GM11168 (cell line): Measurements from ENCODE around the gene SH3BP5L.

Experiments used
- in situ Hi-C: fragments of 300-500 bp; cut with MboI; formaldehyde crosslinking; loops from one replicate; pipeline ENCODE4 v1.12.0; 2022; ENCODE audit warnings: low sequenced_read_pairs; ENCODE audit not compliant: unreplicated experiment

SH3BP5L gene

DNA sequence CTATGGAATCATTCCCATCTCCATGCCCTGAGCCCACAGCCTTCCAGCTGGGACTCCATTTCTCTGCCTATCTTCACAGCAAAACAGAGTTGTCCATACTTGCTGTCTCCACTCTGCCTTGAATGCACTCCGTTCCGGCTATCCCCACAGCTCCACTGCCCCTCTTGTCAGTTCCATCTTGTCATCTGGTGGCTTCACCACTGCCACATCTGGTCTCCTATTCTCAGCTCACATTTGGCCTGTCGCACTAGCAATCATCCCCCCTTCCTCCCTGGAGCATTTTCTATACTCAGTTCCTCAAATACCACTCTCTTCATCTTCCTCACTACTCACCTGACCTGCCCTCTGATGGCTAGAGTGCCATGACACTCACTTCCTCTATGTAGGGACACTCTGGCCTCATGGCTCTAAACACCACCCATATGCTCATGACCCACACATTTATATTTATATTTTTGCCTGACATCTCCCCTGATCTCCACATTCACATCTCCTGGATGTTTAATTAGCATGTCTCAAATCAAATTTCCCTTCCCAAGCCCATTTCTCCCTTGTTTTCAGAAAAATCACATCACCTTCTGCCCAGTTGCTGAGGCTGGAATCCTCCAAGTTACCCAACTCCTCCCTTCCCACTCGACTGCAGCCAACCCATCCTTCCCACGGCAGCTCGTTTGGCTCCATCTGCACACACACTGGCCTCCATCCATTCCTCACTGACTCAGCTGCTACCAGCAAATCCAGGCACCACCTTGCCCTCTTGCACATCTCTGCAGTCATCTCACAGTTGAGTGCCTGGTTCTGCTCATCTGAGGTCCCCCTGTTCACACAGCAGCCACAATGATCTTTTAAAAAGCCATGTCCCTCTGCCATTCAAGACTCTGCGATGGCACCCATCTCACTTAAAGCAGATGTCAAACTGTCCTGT, 27.0 kb upstream of the SH3BP5L start:
- in situ Hi-C loops: no loop called here

DNA sequence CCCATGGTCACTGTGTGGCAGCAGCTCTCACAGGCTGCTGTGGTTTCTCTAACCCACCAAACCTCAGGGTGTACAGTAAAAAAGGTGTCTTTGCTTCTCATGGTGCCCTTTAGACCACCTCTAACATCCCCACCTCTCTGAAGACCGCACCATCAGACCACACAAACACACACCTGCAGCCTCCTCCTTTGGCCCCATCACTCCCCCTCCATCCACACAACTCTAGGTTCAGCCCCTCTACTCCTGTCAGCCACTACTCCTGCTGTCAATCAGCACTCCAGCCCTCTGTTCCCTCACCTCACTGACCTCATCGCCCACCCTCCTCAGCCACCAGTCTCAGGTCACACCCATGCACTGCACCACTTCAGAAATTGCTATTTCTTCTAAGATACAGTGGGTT, 25.7 kb upstream of the SH3BP5L start:
- in situ Hi-C loops: no loop called here

DNA sequence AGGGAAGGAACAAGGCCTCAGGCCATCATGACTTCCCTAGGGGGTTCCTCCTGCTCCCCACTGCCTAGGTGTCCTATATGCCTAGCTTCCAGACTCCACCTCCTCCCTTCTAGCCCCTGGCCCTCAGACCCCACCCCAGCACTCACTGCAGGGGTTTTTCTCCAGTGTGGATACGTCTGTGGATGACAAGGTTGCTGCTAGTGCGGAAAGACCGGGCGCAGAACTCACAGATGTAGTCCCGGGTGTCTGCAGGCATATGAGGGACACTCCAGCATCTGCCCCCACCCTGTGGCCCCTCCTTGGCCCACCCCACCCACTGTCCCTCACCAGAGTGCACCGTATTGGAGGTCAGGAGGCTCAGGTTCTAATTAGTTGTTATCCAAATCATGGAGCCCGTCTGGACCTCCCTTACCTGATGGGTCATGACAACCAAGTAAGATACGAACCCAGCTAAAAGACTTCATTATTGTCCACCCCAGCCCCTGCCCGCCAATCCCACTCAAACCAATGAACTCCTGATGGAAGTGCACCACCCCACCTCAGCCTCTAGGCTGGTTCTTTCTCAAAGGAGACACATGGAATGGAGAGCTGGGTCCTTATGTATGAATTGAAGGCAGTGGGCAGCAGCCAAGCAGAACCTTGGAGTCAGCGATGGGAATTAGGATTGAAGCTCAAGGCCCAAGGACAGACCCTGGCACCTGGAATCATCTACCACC, 25.0 kb upstream of the SH3BP5L start:
- in situ Hi-C loops: no loop called here

DNA sequence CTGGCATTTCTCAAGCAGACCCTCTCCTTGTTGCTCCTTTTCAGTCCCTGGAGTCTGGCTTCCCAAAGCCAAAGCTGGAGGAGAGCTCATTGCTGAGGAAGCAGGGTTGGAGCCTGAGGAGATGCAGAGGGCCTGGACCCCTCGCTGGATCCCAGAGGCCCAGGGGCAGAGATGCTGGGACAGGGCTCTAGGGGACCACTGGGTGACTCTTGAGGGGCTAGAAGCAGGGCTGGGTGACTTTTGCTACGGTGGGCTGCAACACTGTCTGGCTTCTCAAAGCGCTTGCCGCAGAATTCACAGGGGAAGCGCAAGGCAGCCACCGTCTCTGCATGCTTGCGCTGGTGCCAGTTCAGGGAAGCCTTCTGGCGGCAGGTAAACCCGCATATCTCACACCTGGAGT, 24.4 kb upstream of the SH3BP5L start:
- in situ Hi-C loops: no loop called here

DNA sequence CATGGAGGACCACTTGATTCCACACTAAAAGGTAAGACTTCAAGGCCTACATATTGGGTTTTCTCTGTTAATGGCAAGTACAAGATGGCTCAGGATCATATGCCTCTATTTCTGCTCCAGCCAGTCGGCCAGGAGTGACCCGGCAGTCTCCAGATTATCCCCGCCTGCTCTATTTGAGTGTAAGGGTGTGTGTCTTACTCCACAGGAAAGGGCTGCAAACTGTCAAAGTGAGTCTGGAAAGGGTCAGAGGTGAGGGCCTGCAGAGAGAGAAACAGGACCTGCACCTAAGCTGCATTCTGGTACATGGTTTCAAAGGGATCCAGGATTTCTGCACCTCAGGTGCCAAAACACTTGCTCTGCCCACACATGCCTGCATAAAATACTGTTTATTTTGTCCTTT, 23.9 kb upstream of the SH3BP5L start:
- in situ Hi-C loops: no loop called here

DNA sequence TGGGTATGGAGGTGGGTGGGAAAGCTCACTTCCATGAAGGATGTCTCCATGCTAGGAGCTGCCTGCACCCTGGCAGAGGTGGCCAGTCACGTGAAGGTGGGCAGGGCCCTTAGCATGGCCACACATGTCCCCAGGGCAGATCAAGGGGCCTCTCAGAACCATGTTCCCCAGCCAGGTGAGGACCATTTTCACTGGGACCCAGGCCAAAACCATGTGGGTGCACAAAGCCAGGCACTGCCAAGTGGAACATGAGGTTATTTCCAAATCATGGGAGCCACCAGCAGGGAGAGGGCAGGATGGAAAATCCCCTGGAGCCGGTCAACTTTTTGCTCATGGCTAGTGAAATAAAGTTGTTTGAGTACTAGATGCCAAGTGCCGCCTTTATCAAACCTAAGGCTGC, 23.4 kb upstream of the SH3BP5L start:
- in situ Hi-C loops: no loop called here

DNA sequence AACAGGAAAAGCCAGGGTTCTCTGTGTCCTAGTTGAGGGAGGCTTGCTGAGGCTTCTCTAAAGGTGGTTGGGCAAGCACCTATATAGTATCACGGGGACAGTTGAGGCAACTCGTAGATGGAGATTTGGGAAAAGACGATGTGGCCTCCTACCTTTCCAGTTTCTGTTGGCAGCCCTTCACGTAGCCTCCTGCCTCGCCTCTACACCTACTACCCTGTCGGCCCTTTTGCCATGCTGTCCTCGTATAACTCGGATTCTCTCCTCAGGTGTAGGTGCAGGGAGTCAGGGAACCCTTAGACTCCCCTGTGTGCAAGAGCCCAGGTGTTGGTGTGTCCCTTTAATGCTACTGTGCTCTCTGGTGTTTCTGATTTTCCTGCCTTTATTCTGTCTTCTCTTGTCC, 22.9 kb upstream of the SH3BP5L start:
- in situ Hi-C loops: no loop called here

DNA sequence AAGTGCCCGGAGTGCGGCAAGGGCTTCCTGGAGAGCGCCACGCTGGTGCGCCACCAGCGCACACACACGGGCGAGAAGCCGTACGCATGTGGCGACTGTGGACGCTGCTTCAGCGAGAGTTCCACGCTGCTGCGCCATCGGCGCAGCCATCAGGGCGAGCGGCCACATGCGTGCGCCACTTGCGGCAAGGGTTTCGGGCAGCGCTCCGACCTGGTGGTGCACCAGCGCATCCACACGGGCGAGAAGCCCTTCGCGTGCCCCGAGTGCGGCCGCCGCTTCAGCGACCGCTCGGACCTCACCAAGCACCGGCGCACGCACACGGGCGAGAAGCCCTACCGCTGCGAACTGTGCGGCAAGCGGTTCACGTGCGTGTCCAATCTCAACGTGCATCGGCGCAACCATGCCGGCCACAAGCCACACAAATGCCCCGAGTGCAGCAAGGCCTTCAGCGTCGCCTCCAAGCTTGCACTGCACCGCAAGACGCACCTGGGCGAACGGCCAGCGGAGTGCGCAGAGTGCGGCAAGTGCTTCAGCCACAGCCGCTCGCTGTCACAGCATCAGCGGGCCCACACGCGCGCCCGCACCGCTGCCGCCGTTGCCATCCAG, 22.3 kb upstream of the SH3BP5L start:
- in situ Hi-C loops: no loop called here

DNA sequence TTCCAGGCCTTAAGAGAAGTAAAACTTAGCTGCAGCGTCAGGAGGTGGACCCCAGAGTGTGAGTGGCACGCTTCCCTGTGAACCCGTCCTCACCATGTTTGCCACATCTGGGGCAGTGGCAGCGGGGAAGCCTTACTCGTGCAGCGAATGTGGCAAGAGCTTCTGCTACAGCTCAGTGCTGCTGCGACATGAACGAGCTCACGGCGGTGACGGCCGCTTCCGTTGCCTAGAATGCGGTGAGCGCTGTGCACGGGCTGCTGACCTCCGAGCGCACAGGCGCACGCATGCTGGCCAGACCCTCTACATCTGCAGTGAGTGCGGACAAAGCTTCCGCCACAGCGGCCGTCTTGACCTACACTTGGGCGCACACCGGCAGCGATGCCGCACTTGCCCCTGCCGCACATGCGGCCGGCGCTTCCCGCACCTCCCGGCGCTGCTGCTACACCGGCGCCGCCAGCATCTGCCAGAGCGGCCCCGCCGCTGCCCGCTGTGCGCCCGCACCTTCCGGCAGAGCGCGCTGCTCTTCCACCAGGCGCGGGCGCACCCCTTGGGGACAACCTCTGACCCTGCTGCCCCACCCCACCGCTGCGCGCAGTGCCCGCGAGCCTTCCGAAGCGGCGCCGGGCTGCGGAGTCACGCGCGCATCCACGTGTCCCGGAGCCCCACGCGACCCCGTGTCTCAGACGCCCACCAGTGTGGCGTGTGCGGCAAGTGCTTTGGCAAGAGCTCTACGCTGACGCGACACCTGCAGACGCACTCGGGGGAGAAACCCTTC, 21.7 kb upstream of the SH3BP5L start:
- in situ Hi-C loops: no loop called here

DNA sequence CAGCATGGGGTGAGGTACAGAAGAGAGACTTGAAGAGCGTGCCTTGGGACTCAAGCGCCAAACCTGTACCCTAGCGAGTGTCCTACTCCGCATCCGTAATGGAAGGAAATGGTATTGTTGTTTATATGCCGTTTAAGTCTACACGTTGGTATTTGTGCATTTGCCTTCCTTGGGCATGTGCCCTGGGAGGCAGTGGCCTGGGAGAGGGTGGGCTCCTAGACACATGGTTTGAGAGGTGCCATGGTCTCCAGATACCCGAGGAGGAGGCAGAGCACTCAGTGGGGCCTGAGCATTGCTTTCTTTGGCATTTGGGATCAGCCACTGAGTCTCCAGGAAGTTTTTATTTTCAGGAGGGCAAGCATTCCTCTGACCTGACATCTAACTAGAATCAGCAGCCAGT, 18.8 kb upstream of the SH3BP5L start:
- in situ Hi-C loops: no loop called here

DNA sequence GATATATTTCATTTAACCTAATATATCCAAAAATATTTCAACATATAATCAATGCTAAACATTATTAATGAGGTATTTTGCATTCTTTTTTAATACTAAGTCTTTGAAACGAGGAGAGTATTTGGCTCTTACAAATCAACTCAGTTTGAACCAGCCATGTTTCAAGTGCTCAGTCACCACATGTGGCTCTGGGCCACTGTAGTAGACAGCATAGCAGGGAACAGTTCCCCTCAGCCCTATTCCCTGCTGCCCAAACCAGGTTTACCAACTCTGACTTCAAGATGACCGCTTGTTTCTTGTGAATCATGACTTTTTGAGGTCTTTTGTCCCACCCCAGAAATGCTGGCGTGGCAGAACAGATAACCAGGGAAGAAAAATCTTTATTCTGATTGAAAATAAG, 18.0 kb upstream of the SH3BP5L start:
- in situ Hi-C loops: no loop called here

DNA sequence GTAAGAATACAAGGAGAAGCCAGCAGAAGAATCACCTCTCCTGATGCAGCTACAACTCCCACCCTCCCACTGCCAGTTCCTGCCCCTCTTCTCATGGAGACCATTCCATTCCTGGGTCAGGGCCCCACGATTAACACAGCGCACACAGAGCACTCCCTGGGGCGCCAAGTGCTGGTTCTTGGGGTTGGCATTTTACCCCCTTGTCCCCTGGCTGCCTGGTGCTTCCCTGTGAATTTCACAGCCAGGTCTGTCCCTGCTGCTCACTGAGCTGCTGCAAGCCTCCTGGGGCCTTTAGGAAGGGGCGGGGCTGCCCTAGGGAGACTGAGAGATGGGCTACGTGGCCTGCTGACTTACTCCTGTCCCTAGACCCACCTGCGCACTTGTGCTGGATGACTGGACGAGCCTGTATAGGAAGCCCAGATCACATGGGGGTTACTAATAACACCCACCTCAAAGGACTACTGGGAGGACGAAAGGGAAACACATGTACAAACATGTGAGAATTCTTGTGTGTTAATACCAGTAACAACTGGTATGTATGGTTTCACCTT, 17.1 kb upstream of the SH3BP5L start:
- in situ Hi-C loops: no loop called here

DNA sequence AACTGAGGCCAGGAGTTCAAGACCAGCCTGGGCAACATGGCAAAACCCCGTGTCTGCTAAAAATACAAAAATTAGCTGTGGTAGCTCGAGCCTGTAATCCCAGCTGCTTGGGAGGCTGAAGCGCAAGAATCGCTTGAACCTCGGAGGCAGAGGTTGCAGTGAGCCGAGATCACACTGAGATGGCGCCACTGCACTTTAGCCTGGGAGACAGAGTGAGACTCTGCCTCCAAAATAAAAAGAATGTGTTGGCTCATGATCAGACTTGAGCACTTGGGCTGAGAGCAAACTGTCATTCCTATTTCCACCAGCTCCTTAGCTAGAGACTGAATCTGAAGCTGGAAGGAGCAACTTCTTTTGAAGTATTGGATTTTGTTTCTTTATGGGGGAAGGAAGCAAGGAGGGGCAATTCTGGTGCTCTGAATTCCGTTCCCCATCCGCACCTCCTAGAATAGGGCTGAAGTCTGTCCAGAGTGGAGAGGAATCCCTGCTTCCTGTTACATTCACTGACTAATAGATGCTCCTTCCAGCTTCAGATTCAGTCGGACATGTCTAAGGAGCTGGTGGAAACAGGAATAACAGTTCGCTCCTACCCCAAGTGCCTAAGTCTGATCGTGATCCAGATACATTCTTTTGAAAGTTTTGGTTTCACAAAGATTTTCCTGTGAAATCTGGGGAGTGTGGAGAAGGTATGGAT, 16.1 kb upstream of the SH3BP5L start:
- in situ Hi-C loops: no loop called here

DNA sequence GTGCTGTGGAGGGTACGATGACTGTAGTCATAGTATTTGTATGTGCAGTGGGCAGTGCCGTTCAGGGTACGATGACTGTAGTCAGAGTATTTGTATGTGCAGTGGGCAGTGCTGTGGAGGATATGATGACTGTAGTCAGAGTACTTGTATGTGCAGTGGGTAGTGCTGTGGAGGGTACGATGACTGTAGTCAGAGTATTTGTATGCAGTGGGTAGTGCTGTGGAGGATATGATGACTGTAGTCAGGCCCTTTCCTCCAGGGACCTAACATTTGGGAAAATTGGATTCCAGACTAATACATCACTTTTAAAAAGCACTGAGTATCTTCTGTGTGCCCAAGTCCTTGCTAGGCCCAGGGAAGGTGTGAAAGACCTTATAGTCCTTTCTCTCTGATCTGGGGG, 15.2 kb upstream of the SH3BP5L start:
- in situ Hi-C loops: no loop called here

DNA sequence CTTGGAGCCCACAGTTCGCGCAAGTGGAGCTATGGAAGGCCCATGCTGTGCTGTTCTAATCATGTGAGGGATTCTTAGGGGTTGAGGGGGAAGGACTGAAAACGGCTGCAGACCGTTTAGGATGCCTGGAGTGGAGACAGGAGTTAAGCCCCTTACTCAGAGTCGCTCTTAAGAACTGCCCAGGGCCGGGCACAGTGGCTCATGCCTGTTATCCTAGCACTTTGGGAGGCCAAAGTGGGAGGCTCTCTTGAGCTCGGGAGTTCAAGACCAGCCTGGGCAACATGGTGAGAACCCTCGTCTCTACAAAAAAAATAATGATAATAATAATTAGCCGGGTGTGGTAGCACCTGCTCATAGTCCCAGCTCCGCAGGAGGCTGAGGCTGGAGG, 13.4 kb upstream of the SH3BP5L start:
- in situ Hi-C loops: no loop called here

DNA sequence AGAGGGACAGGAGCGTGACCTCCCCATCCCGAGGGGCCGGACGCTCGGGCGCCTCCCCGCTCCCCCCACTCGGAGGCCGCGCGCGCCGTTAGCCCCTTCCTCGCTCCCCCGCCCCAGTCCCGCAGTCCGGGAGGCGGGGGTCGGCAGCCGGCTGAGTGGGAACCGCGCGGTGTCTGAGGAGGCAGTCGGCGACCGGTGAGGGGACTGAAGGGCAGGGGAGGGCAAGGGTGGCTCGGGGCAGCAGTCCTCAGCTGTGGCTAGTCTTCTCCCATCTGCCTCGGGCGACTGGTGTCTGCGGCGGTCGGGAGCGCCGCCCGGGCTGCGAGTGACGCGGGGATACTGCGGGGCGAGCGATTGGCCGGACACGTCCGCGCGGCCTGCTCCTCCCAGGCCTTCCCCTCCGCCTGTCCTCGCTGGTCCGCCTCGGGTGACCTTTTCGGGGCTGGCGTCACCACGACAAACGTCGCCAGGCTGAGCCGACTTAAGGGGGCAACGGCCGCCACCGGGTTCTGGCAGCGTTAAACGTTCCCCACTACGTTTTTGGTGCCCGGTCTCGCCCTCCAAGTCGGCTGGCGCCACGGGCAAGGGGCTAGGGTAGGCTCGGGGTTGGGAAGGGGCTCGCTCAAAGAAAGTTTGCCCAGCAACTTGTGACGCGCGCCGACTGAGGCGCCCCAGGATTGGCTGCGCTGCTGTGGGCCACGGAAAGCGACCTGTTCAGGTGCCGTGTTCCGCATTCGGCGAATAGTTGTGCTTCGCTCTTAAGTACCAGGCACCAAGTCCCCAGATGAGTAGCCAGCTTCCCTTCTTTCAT, 12.8 kb upstream of the SH3BP5L start:
- in situ Hi-C loops: no loop called here

DNA sequence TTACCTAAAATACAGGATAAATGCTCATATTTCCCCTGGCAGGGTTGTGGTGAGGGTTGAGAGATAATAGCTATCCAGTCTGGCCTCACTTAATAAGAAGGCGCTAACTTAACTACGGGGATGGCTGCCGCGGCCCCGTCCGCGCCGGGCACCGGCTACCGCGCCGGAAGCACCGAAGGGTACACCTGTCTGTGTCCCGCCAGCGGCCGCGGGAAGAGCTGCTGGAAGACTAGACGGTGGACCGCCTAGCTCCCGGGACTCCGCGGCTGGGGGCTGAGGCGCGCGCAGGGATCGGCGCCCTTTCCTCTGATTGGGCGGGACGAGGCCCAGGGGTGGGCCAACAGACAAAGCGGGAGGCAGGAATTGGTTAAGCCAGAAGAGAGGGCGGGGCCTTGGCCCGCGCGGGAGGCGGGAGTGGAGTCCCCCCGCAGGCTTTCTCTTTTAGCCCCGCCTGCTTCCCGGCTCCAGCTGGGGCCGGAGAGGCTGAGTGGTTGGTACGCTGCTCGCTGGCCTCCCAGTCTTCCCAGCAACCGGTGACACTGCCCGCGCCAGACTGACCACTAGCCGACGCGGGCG, 12.2 kb upstream of the SH3BP5L start, which contains the start of gene ZNF672:
Gene ZNF672 (plus strand): TSS at position 444 of the 576 bp plus-strand sequence. CDS start 9,051 bp downstream, outside the sequence.
- in situ Hi-C loops: no loop called here

DNA sequence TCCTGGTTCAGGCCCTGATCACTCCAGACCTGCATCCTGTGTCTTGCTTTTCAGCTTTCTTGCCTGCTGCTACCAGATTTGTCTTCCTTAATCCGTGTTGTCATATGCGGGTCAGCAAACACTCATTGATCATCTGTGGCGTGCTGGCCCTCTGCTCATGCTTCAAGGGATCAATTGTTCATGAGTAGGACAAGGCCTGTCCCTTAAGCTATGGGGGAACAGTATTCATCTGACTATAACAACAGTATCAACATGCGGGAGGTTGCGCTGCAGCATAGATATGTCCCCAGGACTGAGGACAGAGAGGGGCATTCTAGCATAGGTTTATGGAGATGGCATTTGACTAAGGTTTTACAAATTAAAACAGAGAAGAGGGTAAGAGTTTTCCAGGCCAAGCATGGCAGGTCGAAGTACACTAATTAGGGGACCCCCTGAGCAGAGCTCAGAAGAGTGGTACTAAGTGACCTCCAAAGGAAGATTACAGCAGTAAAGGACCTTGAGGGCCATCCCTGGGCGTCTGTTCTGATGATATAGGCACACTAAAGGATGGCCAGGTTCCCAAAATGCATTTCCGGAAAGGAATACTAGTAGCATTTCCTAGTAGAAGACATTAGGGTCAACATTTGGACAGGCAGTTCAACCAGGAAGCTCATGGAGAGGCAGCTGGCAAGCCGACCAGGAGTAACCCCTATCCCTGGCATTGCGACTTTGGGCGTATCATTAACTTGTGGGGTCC, 11.5 kb upstream of the SH3BP5L start:
- in situ Hi-C loops: no loop called here
